Heart left ventricle (tissue), 13 donors: ENCODE measurements around the gene DPP8.

Experiments used
- CTCF ChIP-seq, 12 donors: fragments of 200-600 bp; sonication (generic) in 4 of 12; IDR thresholded peaks; one replicate each; pipeline versions ENCODE4 v1.5.0 to v1.8.0; 2018 to 2022; ENCODE audit warnings: antibody characterized with exemption in 12 of 12, mild to moderate bottlenecking in 5 of 12
- POLR2A ChIP-seq, 2 donors: fragments of 450-650 bp; IDR thresholded peaks; one replicate each; pipeline ENCODE4 v1.6.1; 2017; ENCODE audit warnings: antibody characterized with exemption in 2 of 2, mild to moderate bottlenecking in 2 of 2, moderate library complexity in 2 of 2
- donor health status: ischemic (EF 13 %, LVEDD 7.1; RV severe dilation, severe dysfunction).
- donor health status: DM: no; HTN: yes; CAD: no.
- donor health status: DM: no; HTN: no; CAD: no.
- donor health status: ischemic (EF 25% LVEDD 6.9; RV normal size, moderate dysfunction).
- donor health status: ischemic (EF 25% LVEDD 5.7; RV mildly dilated, moderate dysfunction).
- donor health status: ischemic (EF 35%, LVEDD 5.7; RV mildly dilated, moderate dysfunction).
- donor health status: nonischemic (EF 11% LVEDD 7.7; RV severe dilation, severe dysfunction).
- donor health status: DM: yes; HTN: yes; CAD: no.
- donor health status: PGD.
- donor health status: ischemic (EF 29% LVEDD 5.4; RV normal size, mild dysfunction).
- donor health status: nonischemic (EF 23%, LVEDD 6.1; RV moderate dilation, normal function).

- TF ChIP-seq CTCF (IDR thresholded peaks at IDR 0.05) (no peak), POLR2A (IDR thresholded peaks at IDR 0.05) (no peak)
These were observed 8.2 kb downstream of the DPP8 start for GRCh38 chr15:65509321-65509720.
